ENCODE data around the gene ACVR1B.

The ACVR1B gene

DNA sequence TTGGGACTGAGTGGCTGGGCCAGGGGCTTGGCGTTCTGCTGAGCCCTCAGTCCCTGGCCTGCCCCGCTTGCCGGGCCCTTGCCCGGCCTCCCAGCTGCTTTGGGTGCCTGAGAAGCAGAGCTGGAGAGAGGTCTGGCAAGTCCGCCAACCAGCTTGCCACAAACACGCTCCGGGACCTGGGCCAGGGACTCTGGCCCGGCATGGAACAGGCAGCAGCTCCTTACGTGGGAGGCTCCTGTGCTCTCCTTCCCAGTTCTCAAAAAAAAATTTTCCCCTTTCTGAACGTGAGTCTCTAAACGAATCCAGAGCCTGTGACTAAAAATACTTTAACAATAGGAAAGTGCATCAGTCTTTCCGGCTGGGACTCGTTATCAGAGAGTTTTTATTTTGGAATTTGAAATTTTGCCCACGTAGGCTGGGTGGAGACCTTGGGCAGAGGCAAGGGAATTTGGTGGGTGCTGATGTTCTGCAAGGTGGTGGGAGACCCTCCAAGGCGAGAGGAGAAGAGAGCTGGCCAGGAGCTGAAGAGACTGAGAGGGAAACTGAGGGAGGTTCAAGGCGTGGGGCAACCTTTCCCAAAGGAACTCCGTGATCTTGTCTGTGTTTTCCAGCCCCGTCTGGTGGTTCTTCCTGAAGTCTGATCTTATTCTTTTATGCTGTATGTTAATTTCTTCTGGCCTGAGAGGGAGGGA lies 92.9 kb downstream of the ACVR1B start:
- no peak for TF ChIP-seq POLR2A (IDR thresholded peaks at IDR 0.05; ENCODE audit: low read depth, low read length)
- no peak for FAIRE-seq
- no peak for DNase-seq (ENCODE audit: insufficient read length, low spot score)

DNA sequence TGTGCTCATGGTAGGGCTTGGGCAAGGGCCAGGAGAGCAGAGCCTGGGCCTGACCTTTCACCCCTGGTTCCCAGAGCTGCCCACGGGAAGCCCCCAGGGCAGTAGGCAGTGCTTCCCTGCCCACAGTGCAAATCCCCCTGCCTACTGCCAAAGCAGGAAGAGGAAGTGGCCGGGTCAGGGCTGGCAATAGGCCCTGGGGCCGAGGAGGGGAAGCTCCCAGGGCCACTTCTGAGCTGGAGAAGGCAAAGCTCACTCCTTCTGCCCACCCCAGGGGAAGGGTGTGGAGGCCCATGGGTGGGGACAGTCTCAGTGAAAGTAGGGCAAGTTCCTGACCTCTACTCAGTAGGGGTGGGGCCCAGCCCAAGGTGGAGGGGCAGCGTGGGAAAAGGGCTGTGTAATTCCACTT lies 94.3 kb downstream of the ACVR1B start:
- TF ChIP-seq POLR2A (IDR thresholded peaks at IDR 0.05; ENCODE audit: low read depth, low read length): no peak
- no peak for FAIRE-seq
- no peak for DNase-seq (ENCODE audit: insufficient read length, low spot score)

All from H54 (cell line).